IMR-90 (cell line): ENCODE results near the gene CARNS1. TPM values are rescaled to one million over a fixed set of nuclear protein-coding genes. Genes with fewer than 3 reads are reported as not detected.
A peak's percentile ranks its signal among the peaks of the same experiment; 100 is the strongest.

Experiments
- ATAC-seq: fragments of 200-7000 bp; cut with Tn5 transposase; 2 replicates; pipeline ENCODE4 v1.9.1; 2020; ENCODE audit warnings: low read depth, mild to moderate bottlenecking, moderate library complexity
- BruUV-seq: library from RNA; stranded (reverse); fragments of 400-500 nt; replicated peaks from 2 replicates; lab custom pipeline; 2021; lab: Mats Ljungman, UMichigan
- CTCF ChIA-PET: fragments of 300-600 bp; formaldehyde crosslinking; extraction: SDS; loops from one replicate; lab custom pipeline; 2021; ENCODE audit warnings: antibody characterized with exemption; lab: Yijun Ruan, JAX
- POLR2A ChIA-PET: fragments of 300-600 bp; sonication (Branson Sonifier 250); formaldehyde crosslinking; loops from one replicate; lab custom pipeline; 2022; ENCODE audit warnings: antibody characterized with exemption; ENCODE audit not compliant: unreplicated experiment; lab: Charles Lee
- DNase-seq: peaks from one replicate; pipeline ENCODE4 v3.0.0; 2013
- H2AFZ ChIP-seq: replicated peaks from 2 replicates; pipeline ENCODE3; 2013; ENCODE audit warnings: low read length, mild to moderate bottlenecking; ENCODE audit not compliant: poor library complexity
- H2AK5ac ChIP-seq: 2 replicates; pipeline ENCODE4 v1.6.1; 2013; ENCODE audit warnings: low read depth, low read length, inconsistent platforms
- H2AK9ac ChIP-seq: replicated peaks from 2 replicates; pipeline ENCODE3; 2013; ENCODE audit warnings: mild to moderate bottlenecking, low read depth, low read length, moderate library complexity; ENCODE audit not compliant: poor library complexity
- H2BK120ac ChIP-seq: 2 replicates; pipeline ENCODE4 v1.6.1; 2013; ENCODE audit warnings: low read depth, low read length, inconsistent platforms
- H2BK15ac ChIP-seq: 3 replicates; pipeline ENCODE4 v1.6.1; 2013; ENCODE audit warnings: low read depth, low read length, inconsistent platforms
- H2BK20ac ChIP-seq: 2 replicates; pipeline ENCODE4 v1.6.1; 2013; ENCODE audit warnings: low read depth, mild to moderate bottlenecking, inconsistent platforms, low read length, moderate library complexity
- H2BK5ac ChIP-seq: 2 replicates; pipeline ENCODE4 v1.6.1; 2013; ENCODE audit warnings: mild to moderate bottlenecking, low read depth, low read length, inconsistent platforms; ENCODE audit not compliant: poor library complexity, severe bottlenecking
- H3K14ac ChIP-seq: replicated peaks from 2 replicates; pipeline ENCODE4 v1.6.1; 2013; ENCODE audit warnings: low read depth, low read length, inconsistent platforms
- H3K18ac ChIP-seq: 2 replicates; pipeline ENCODE4 v1.6.1; 2013; ENCODE audit warnings: low read depth, low read length, control low read depth
- H3K23ac ChIP-seq: 2 replicates; pipeline ENCODE4 v1.6.1; 2013; ENCODE audit warnings: low read depth, low read length, inconsistent platforms
- H3K27ac ChIP-seq: 2 replicates; pipeline ENCODE4 v1.5.1; 2013; ENCODE audit warnings: mild to moderate bottlenecking, control low read depth, low read length; ENCODE audit not compliant: insufficient read depth
- H3K27me3 ChIP-seq: 2 replicates; pipeline ENCODE4 v1.6.1; 2013; ENCODE audit warnings: low read length; ENCODE audit not compliant: control insufficient read depth, insufficient read depth
- H3K36me3 ChIP-seq: 2 replicates; pipeline ENCODE4 v1.6.1; 2013; ENCODE audit warnings: low read length, mixed read lengths; ENCODE audit not compliant: control insufficient read depth, insufficient read depth
- H3K4ac ChIP-seq: 2 replicates; pipeline ENCODE4 v1.6.1; 2013; ENCODE audit warnings: low read depth, low read length, inconsistent platforms
- H3K4me1 ChIP-seq: 2 replicates; pipeline ENCODE4 v1.6.1; 2013; ENCODE audit warnings: low read length, mixed read lengths; ENCODE audit not compliant: control insufficient read depth, insufficient read depth
- H3K4me2 ChIP-seq: 2 replicates; pipeline ENCODE4 v1.6.1; 2013; ENCODE audit warnings: low read depth, mild to moderate bottlenecking, control low read depth, low read length, moderate library complexity
- H3K4me3 ChIP-seq: 2 replicates; pipeline ENCODE4 v1.5.1; 2013; ENCODE audit warnings: low read depth, mild to moderate bottlenecking, control low read depth, low read length, moderate library complexity; ENCODE audit not compliant: insufficient read depth
- H3K56ac ChIP-seq: 2 replicates; pipeline ENCODE4 v1.6.1; 2013; ENCODE audit warnings: low read length, inconsistent platforms; ENCODE audit not compliant: insufficient read depth; ENCODE audit errors: extremely low read depth
- H3K79me1 ChIP-seq, 2 experiments: 2 replicates each; pipeline ENCODE4 v1.6.1; 2013; ENCODE audit warnings: low read length in 2 of 2, inconsistent platforms in 1 of 2, low read depth in 1 of 2
- H3K9ac ChIP-seq: 2 replicates; pipeline ENCODE4 v1.6.1; 2013; ENCODE audit warnings: low read depth, low read length, control low read depth
- H3K9me1 ChIP-seq: 2 replicates; pipeline ENCODE4 v1.6.1; 2013; ENCODE audit warnings: low read length, inconsistent platforms; ENCODE audit not compliant: insufficient read depth
- H3K9me3 ChIP-seq: 2 replicates; pipeline ENCODE4 v1.6.1; 2013; ENCODE audit warnings: low read length; ENCODE audit not compliant: control insufficient read depth, insufficient read depth
- H4K20me1 ChIP-seq: 2 replicates; pipeline ENCODE4 v1.6.1; 2013; ENCODE audit warnings: low read length, inconsistent platforms; ENCODE audit not compliant: insufficient read depth
- H4K5ac ChIP-seq: 2 replicates; pipeline ENCODE4 v1.6.1; 2013; ENCODE audit warnings: mild to moderate bottlenecking, low read depth, low read length, control low read depth
- H4K8ac ChIP-seq, 2 experiments: 2 replicates each; pipeline ENCODE4 v1.6.1; 2013; ENCODE audit warnings: low read depth in 2 of 2, low read length in 2 of 2, control low read depth in 1 of 2, inconsistent platforms in 1 of 2
- H4K91ac ChIP-seq: 2 replicates; pipeline ENCODE4 v1.6.1; 2013; ENCODE audit warnings: low read depth, low read length, inconsistent platforms; ENCODE audit not compliant: insufficient read depth
- BHLHE40 ChIP-seq: fragments of 150-350 bp; IDR thresholded peaks from 2 replicates; pipeline ENCODE4 v1.6.1; 2016; ENCODE audit warnings: mild to moderate bottlenecking, low read depth, low read length
- POLR2A ChIP-seq: IDR thresholded peaks from 2 replicates; pipeline ENCODE4 v1.6.1; 2012; ENCODE audit warnings: mild to moderate bottlenecking, low read depth, low read length
- RAD21 ChIP-seq: IDR thresholded peaks from 2 replicates; pipeline ENCODE4 v1.6.1; 2012; ENCODE audit warnings: low read length, improper control_type of control experiment
- RCOR1 ChIP-seq: IDR thresholded peaks from 2 replicates; pipeline ENCODE4 v1.6.1; 2012; ENCODE audit warnings: mild to moderate bottlenecking, low read length, improper control_type of control experiment; ENCODE audit not compliant: insufficient replicate concordance
- RFX5 ChIP-seq: IDR thresholded peaks from 2 replicates; pipeline ENCODE4 v1.8.0; 2012; ENCODE audit warnings: low read depth, mild to moderate bottlenecking, low read length, moderate library complexity
- SMC3 ChIP-seq: fragments of 150-350 bp; IDR thresholded peaks from 2 replicates; pipeline ENCODE4 v1.6.1; 2016; ENCODE audit warnings: low read depth, mild to moderate bottlenecking, antibody characterized with exemption, low read length, moderate library complexity
- WGBS, 2 experiments: methylation state at CpG; one replicate each; pipeline versions ENCODE4 v1.1.5 to v1.1.7; 2013; ENCODE audit warnings: missing lambda C conversion rate in 2 of 2; ENCODE audit not compliant: insufficient read length in 1 of 2; ENCODE audit errors: extremely low coverage in 2 of 2; 5-methylcytosine and 5-hydroxymethylcytosine counted together
- dilution Hi-C: fragments of 300-500 bp; cut with HindIII; formaldehyde crosslinking; loops from one replicate; pipeline ENCODE4 v1.14.3; 2018; ENCODE audit warnings: low sequenced_read_pairs; ENCODE audit not compliant: unreplicated experiment
- in situ Hi-C: fragments of 300-500 bp; cut with MboI; formaldehyde crosslinking; loops from 3 replicates; pipeline ENCODE4 v1.14.3; 2019; ENCODE audit warnings: low sequenced_read_pairs, inconsistent platforms, mixed read lengths
- intact Hi-C: fragments of 100-400 bp; cut with micrococcal nuclease; formaldehyde crosslinking; loops from 2 replicates; pipeline ENCODE4 v1.10.0; 2022
- polyA plus RNA-seq, 3 experiments: library from polyadenylated mRNA; depleted of rRNA; stranded (reverse); fragments of >200 nt; gene quantifications; 2 replicates each; pipeline ENCODE4 v1.2.3, GENCODE V29; 2012; ENCODE audit warnings: low replicate concordance in 1 of 3
- total RNA-seq: library from RNA; depleted of rRNA; stranded (reverse); fragments of >200 nt; gene quantifications from 2 replicates; pipeline ENCODE4 v1.2.3, GENCODE V29; 2012
- TF ChIP-seq, protein P1 (sequence below): fragments of 150-350 bp; IDR thresholded peaks from 2 replicates; pipeline ENCODE4 v1.6.1; 2016; ENCODE audit warnings: low read depth, mild to moderate bottlenecking, low read length, moderate library complexity, borderline replicate concordance
- TF ChIP-seq, protein P2 (sequence below): fragments of 150-350 bp; IDR thresholded peaks from 2 replicates; pipeline ENCODE4 v1.6.1; 2017; ENCODE audit warnings: mild to moderate bottlenecking, antibody characterized with exemption, low read length, low read depth
- TF ChIP-seq, protein P3 (sequence below): conservative IDR thresholded peaks from 2 replicates; pipeline ENCODE4 v1.5.1; 2012; ENCODE audit warnings: mild to moderate bottlenecking, low read depth, low read length, improper control_type of control experiment

Gene CARNS1
- total and polyA plus RNA-seq, 2 of the 4 experiments (the other 2 are of a cell fraction), result under 0.01 to 0.32 TPM

DNA sequence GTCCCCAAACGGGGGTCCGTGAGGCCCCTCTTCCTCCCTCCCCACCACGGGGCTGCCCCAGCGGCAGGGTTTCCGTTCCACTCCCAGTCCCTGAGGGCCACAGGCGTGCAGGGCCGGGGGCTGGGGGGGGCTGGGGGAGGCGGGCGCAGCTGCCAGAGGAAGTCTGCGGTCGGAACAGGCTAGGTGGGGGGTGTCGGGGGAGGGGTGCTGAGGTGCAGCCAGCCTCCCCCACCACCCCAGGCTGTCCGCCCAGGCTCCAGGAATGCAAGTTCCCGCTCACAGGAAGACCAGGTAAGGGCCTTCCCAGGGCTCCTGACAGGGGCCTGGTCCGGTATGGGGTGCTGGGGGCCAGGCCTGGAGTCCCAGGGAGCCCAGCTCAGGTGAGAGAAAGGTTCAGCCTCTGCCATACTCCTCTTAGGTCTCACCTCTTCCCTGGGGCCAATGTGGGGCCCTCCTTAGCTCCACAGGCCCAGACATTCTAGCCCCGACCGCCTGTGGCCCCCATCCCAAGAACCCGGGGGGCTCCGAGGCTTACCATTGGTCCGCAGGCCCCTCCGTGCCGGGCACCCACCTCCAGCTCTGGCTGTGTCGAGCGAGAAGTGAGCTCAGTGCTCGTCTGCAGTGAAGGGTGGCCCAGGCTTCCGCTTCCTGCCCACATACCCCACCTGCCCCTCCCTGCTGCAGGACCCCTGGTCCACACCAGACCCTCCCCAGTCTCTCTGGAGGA lies 21.8 kb downstream of the CARNS1 start, which contains the start of gene PTPRCAP:
PTPRCAP (minus strand) TSS at position 601 of the 727 bp plus-strand sequence; CDS start at position 538, 63 bp downstream.
- Histone ChIP-seq H3K9me1 (peaks cover 5% of the 10 kb centered on the region; the same call in 1 of the 2 replicates), H2AFZ (peak within 1 kb of the TSS; percentile 7), H3K4me1 (no peaks in the 10 kb centered on the region), H2BK5ac (no peak within 1 kb of the TSS), H2AK5ac (no peak within 1 kb of the TSS), H3K27ac (no peak within 1 kb of the TSS), H3K4ac (no peak within 1 kb of the TSS), H4K91ac (no peak within 1 kb of the TSS), H2BK15ac (no peak within 1 kb of the TSS), H3K9me3 (no peaks in the 10 kb centered on the region), H2BK120ac (no peak within 1 kb of the TSS), H4K8ac (no peak within 1 kb of the TSS), H3K4me2 (no peak within 1 kb of the TSS), H3K79me1 (peaks cover 6 to 17% of the 10 kb centered on the region in 2 experiments), H3K9ac (no peak within 1 kb of the TSS), H2BK20ac (no peak within 1 kb of the TSS), H3K23ac (no peak within 1 kb of the TSS), H3K27me3 (no peaks in the 10 kb centered on the region), H3K18ac (no peak within 1 kb of the TSS), H2AK9ac (no peak within 1 kb of the TSS), H3K56ac (no peak within 1 kb of the TSS), H3K4me3 (no peak within 1 kb of the TSS), H4K5ac (no peak within 1 kb of the TSS), H4K20me1 (peaks cover 3% of the 10 kb centered on the region), H3K14ac (no peak within 1 kb of the TSS), H3K36me3 (peaks cover 66% of the 10 kb centered on the region)
- ChIA-PET POLR2A (interaction anchor here (0.5 to 0.6 kb wide), 2 partner anchors 30 to 1366 kb away, joined by 3 to 12 read pairs; no protein-coding TSS in a partner anchor), CTCF (no interaction called here)
- no TSS peak for BruUV-seq
- TF ChIP-seq BHLHE40 (no peak), RAD21 (no peak), SMC3 (no peak), RCOR1 (no peak), RFX5 (no peak), POLR2A (no peak)
- TF ChIP-seq, protein P1, sequence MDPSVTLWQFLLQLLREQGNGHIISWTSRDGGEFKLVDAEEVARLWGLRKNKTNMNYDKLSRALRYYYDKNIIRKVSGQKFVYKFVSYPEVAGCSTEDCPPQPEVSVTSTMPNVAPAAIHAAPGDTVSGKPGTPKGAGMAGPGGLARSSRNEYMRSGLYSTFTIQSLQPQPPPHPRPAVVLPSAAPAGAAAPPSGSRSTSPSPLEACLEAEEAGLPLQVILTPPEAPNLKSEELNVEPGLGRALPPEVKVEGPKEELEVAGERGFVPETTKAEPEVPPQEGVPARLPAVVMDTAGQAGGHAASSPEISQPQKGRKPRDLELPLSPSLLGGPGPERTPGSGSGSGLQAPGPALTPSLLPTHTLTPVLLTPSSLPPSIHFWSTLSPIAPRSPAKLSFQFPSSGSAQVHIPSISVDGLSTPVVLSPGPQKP, result no peak
- TF ChIP-seq, protein P2, sequence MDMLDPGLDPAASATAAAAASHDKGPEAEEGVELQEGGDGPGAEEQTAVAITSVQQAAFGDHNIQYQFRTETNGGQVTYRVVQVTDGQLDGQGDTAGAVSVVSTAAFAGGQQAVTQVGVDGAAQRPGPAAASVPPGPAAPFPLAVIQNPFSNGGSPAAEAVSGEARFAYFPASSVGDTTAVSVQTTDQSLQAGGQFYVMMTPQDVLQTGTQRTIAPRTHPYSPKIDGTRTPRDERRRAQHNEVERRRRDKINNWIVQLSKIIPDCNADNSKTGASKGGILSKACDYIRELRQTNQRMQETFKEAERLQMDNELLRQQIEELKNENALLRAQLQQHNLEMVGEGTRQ, result no peak
- TF ChIP-seq, protein P3, sequence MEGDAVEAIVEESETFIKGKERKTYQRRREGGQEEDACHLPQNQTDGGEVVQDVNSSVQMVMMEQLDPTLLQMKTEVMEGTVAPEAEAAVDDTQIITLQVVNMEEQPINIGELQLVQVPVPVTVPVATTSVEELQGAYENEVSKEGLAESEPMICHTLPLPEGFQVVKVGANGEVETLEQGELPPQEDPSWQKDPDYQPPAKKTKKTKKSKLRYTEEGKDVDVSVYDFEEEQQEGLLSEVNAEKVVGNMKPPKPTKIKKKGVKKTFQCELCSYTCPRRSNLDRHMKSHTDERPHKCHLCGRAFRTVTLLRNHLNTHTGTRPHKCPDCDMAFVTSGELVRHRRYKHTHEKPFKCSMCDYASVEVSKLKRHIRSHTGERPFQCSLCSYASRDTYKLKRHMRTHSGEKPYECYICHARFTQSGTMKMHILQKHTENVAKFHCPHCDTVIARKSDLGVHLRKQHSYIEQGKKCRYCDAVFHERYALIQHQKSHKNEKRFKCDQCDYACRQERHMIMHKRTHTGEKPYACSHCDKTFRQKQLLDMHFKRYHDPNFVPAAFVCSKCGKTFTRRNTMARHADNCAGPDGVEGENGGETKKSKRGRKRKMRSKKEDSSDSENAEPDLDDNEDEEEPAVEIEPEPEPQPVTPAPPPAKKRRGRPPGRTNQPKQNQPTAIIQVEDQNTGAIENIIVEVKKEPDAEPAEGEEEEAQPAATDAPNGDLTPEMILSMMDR, result no peak
- DNase-seq (no peak), ATAC-seq (no peak)
- 90% methylated on average over 5 of the region's 26 CpGs; no CpG with 5 or more reads in 1 of the 2 experiments for WGBS, 2 experiments
- in situ Hi-C loops (no loop called here), intact Hi-C loops (no loop called here), dilution Hi-C loops (no loop called here)
